Thyroid gland (tissue), 4 donors: Measurements from ENCODE around the gene NADK. TPM values are rescaled to one million over a fixed set of nuclear protein-coding genes. Genes with fewer than 3 reads are reported as not detected.
"Not testable (repeated sequence)": the region's sequence is repeated elsewhere in the genome, so short reads cannot be mapped to it uniquely, and the experiment has no call there.

Source experiments
- DNase-seq, 2 donors: peaks; one replicate each; pipeline ENCODE4 v3.0.0-alpha.2; 2019
- H3K27ac ChIP-seq, 3 donors: fragments of 200-600 bp; sonication (generic); 1 replicate in 2 of 3; 2 replicates in 1 of 3; pipeline ENCODE4 v1.5.1; 2016 to 2019; ENCODE audit warnings: mild to moderate bottlenecking in 1 of 3, moderate library complexity in 1 of 3
- H3K27me3 ChIP-seq: fragments of 200-600 bp; sonication (generic); one replicate; pipeline ENCODE4 v1.5.1; 2019
- H3K36me3 ChIP-seq, 2 donors: fragments of 200-600 bp; sonication (generic); one replicate each; pipeline ENCODE4 v1.5.1; 2016 to 2019
- H3K4me1 ChIP-seq, 2 donors: fragments of 200-600 bp; sonication (generic); one replicate each; pipeline ENCODE4 v1.5.1; 2017 to 2019
- H3K4me3 ChIP-seq, 3 donors: fragments of 200-600 bp; sonication (generic); replicated peaks in 1 of 3; 1 replicate in 2 of 3; 2 replicates in 1 of 3; pipeline ENCODE4 v1.5.1; 2016; ENCODE audit warnings: mild to moderate bottlenecking in 1 of 3
- H3K9me3 ChIP-seq: fragments of 200-600 bp; sonication (generic); one replicate; pipeline ENCODE4 v1.5.1; 2017
- POLR2A ChIP-seq, 2 donors: fragments of 450-650 bp; IDR thresholded peaks; one replicate each; pipeline ENCODE4 v1.6.1; 2017; ENCODE audit warnings: antibody characterized with exemption in 2 of 2, mild to moderate bottlenecking in 2 of 2, moderate library complexity in 1 of 2
- WGBS, 2 donors: methylation state at CpG; one replicate each; pipeline ENCODE4 v1.1.5; 2017; 5-methylcytosine and 5-hydroxymethylcytosine counted together
- intact Hi-C: fragments of 100-400 bp; cut with DNase I; formaldehyde crosslinking; loops from one replicate; pipeline ENCODE4 v1.15.1; 2023
- total RNA-seq, 4 donors: library from RNA; depleted of rRNA; stranded (reverse); fragments of >200 nt; gene quantifications; one replicate each; pipeline ENCODE4 v1.2.3, GENCODE V29; 2016
- TF ChIP-seq, protein P1 (sequence below), 6 experiments: fragments of 200-600 bp in 3 of 6; fragments of 450-650 bp in 3 of 6; sonication (generic) in 3 of 6; IDR thresholded peaks; one replicate each; pipeline ENCODE4 v1.5.1; 2016 to 2019; ENCODE audit warnings: antibody characterized with exemption in 6 of 6, mild to moderate bottlenecking in 2 of 6, inconsistent platforms in 1 of 6, moderate library complexity in 1 of 6

Gene NADK
- total RNA-seq, 4 donors from 2014 or later, result 64.8 to 91.4 (median 84.2) TPM

DNA sequence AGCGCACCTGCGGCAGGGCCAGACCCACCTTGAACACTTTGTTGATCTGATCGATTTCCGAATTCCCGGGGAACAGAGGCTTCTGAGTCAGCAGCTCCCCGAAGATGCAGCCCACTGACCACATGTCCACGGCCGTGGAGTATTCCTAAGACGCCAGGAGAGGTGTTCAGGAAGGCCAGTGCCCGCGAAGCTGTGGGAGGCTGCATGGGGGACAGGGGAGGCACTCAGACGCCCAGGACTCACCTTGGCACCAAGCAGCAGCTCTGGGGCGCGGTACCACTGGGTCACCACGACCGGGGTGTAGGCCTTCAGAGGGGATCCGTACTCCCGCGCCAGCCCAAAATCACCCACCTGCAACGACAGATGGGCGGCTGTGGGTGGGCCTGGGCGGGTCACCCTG lies 74.5 kb downstream of the NADK start:
- Histone ChIP-seq H3K36me3 (peaks cover 10 to 17% of the 10 kb centered on the region in 2 donors), H3K4me1 (no peaks in the 10 kb centered on the region), H3K4me3 (no peak overlapping the region), H3K27me3 (no peaks in the 10 kb centered on the region), H3K9me3 (no peaks in the 10 kb centered on the region), H3K27ac (no peak overlapping the region)
- intact Hi-C loops, result no loop called here
- TF ChIP-seq, protein P1, sequence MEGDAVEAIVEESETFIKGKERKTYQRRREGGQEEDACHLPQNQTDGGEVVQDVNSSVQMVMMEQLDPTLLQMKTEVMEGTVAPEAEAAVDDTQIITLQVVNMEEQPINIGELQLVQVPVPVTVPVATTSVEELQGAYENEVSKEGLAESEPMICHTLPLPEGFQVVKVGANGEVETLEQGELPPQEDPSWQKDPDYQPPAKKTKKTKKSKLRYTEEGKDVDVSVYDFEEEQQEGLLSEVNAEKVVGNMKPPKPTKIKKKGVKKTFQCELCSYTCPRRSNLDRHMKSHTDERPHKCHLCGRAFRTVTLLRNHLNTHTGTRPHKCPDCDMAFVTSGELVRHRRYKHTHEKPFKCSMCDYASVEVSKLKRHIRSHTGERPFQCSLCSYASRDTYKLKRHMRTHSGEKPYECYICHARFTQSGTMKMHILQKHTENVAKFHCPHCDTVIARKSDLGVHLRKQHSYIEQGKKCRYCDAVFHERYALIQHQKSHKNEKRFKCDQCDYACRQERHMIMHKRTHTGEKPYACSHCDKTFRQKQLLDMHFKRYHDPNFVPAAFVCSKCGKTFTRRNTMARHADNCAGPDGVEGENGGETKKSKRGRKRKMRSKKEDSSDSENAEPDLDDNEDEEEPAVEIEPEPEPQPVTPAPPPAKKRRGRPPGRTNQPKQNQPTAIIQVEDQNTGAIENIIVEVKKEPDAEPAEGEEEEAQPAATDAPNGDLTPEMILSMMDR (IDR thresholded peaks at IDR 0.05), result no peak
- no peak for TF ChIP-seq POLR2A (IDR thresholded peaks at IDR 0.05)
- 87 to 96% methylated on average over 3 to 17 of the region's 22 CpGs for WGBS, 2 donors
- no peak for DNase-seq

DNA sequence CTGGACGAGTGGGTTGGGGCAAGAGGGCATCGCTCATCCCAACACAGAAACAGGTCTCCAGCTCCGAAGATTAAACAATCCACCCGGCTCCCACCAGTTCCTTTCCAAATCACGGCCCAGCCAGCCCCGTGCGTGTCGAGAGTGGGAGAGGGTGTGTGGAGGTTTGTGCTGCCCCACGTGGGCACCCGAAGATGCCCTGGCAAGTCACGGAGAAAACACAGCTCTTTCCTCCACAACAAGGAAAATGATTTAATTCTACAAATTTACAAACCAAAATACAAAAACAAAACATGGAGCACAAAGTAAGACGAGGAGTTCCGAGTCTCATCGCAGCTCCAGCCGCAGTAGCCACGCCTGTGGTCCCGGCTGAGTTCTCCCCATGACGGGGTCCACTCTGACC lies 75.8 kb downstream of the NADK start:
- H3K27ac ChIP-seq, DNase-seq, H3K4me1 ChIP-seq, H3K4me3 ChIP-seq, H3K9me3 ChIP-seq, H3K27me3 ChIP-seq, intact Hi-C loops: not testable (repeated sequence)
- peaks cover 10 to 17% of the 10 kb centered on the region in 2 donors for H3K36me3 ChIP-seq
- 91 to 93% methylated on average over 9 to 13 of the region's 18 CpGs for WGBS, 2 donors

Other genes starting within 250 kb of the NADK start
- 1 to 10 TPM; 1.2 to 4.5 (median 1.3) TPM for gene TMEM240, start 237.8 kb downstream of the NADK start, total RNA-seq
- 100 to 1,000 TPM; 204 to 294 (median 241) TPM for gene SSU72, start 203.6 kb downstream of the NADK start, total RNA-seq
- 1 to 10 TPM; 1.0 to 9.9 (median 5.3) TPM for gene FNDC10, start 178.3 kb downstream of the NADK start, total RNA-seq
- 100 to 1,000 TPM in 1 of 4 donors, 10 to 100 TPM in 3; 54.6 to 110 (median 86.4) TPM for gene MIB2, start 163.0 kb downstream of the NADK start, total RNA-seq
- gene MMP23B, start 146.3 kb downstream of the NADK start, total RNA-seq, result 1 to 10 TPM in 3 of 4 donors, under 1 TPM in 1; 0.67 to 7.8 (median 3.5) TPM
- gene CDK11B, start 119.5 kb downstream of the NADK start, total RNA-seq, result 10 to 100 TPM; 12.8 to 23.7 (median 15.0) TPM
- 10 to 100 TPM; 35.5 to 85.1 (median 50.2) TPM for gene SLC35E2B, start 85.7 kb downstream of the NADK start, total RNA-seq
- 10 to 100 TPM; 14.7 to 36.1 (median 29.5) TPM for gene CDK11A, start 54.1 kb downstream of the NADK start, total RNA-seq
- 100 to 1,000 TPM; 154 to 200 (median 174) TPM for gene GNB1, start 112.6 kb upstream of the NADK start, total RNA-seq
- under 1 TPM in 1 of 4 donors, not detected in 3; 0.13 TPM for gene CALML6, start 136.8 kb upstream of the NADK start, total RNA-seq
- gene TMEM52, start 140.8 kb upstream of the NADK start, total RNA-seq, result not detected
- under 1 TPM in 1 of 4 donors, not detected in 3; 0.13 TPM for gene CFAP74, start 225.3 kb upstream of the NADK start, total RNA-seq
- gene GABRD, start 240.9 kb upstream of the NADK start, total RNA-seq, result under 1 TPM in 2 of 4 donors, not detected in 2; 0.49 to 0.78 TPM